Measurements from ENCODE around the gene IGSF21. TPM values are rescaled to one million over a fixed set of nuclear protein-coding genes. Genes with fewer than 3 reads are reported as not detected.

IGSF21 gene
- total RNA-seq, 3 donors from 2014 or later (not counting 1 experiment from before 2014, with no cell fraction given): not detected

DNA sequence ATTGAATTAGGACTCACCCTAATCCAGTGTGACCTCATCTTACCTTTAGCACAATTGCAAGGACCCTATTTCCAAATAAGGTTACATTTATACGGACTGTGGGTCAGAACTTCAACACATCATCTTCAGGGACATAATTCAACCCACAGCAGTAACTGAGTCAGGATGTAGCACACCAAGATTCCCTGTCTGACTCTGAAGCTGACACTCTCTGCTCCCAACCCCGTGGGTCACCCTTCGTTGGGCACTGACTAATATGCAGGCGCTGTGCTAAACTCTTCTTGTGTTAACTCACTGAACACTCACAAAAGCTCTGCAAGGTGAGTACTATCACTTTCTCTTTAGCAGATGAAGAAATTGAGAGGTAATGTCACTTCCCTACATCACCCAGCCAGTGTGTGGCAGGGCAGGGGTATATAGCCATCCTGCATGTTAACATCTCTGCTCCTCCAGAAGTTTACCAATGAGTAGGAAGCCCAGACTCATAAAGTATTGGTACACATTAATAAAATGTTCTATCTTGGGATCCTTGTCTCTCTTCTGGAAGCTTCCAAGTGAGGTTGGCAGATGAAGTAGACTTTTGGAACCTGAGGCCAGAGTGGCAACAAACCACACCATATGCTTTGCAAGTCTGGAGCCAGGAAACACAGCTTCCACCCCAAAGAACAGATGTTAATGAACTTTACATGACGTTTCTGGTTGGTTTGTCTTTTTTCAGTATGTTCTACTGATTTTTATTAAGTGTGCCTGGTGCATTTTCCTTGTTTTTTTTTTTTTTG lies 233.9 kb downstream of the IGSF21 start:
- Mint-ChIP-seq H3K4me3 (no peak overlapping the region), H3K9me3 (no peaks in the 10 kb centered on the region), H3K4me1 (no peaks in the 10 kb centered on the region), H3K27me3 (ENCODE audit: low read depth in 2 of 2) (peaks cover 2 to 13% of the 10 kb centered on the region in 2 donors), H3K36me3 (no peaks in the 10 kb centered on the region), H3K27ac (no peak overlapping the region)
- DNase-seq (no peak), ATAC-seq (no peak)
- Histone ChIP-seq H3K36me3 (ENCODE audit: control insufficient read depth, insufficient read depth, low read length) (no peaks in the 10 kb centered on the region), H3K27ac (ENCODE audit: low read length) (no peak overlapping the region), H3K4me3 (ENCODE audit: low read length) (no peak overlapping the region), H3K4me1 (ENCODE audit: control insufficient read depth, insufficient read depth, low read length) (no peaks in the 10 kb centered on the region), H3K27me3 (ENCODE audit: control insufficient read depth, insufficient read depth, low read length) (no peaks in the 10 kb centered on the region), H3K9me3 (ENCODE audit: control insufficient read depth, insufficient read depth, low read length) (no peaks in the 10 kb centered on the region)
- WGBS (ENCODE audit: insufficient coverage): 79% methylated on average over 5 of the region's 5 CpGs
- intact Hi-C loops (cut with micrococcal nuclease): no loop called here
- TF ChIP-seq, protein P1, sequence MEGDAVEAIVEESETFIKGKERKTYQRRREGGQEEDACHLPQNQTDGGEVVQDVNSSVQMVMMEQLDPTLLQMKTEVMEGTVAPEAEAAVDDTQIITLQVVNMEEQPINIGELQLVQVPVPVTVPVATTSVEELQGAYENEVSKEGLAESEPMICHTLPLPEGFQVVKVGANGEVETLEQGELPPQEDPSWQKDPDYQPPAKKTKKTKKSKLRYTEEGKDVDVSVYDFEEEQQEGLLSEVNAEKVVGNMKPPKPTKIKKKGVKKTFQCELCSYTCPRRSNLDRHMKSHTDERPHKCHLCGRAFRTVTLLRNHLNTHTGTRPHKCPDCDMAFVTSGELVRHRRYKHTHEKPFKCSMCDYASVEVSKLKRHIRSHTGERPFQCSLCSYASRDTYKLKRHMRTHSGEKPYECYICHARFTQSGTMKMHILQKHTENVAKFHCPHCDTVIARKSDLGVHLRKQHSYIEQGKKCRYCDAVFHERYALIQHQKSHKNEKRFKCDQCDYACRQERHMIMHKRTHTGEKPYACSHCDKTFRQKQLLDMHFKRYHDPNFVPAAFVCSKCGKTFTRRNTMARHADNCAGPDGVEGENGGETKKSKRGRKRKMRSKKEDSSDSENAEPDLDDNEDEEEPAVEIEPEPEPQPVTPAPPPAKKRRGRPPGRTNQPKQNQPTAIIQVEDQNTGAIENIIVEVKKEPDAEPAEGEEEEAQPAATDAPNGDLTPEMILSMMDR (IDR thresholded peaks at IDR 0.05): no peak

GRCh38 chr1:18342744-18343143 lies 235.1 kb downstream of the IGSF21 start:
- no peaks in the 10 kb centered on the region for H3K9me3 Mint-ChIP-seq
- H3K36me3 Mint-ChIP-seq: no peaks in the 10 kb centered on the region
- H3K27me3 Mint-ChIP-seq (ENCODE audit: low read depth in 2 of 2): peaks cover 2 to 13% of the 10 kb centered on the region in 2 donors
- Histone ChIP-seq H3K4me3 (ENCODE audit: low read length) (no peak overlapping the region), H3K27ac (ENCODE audit: low read length) (no peak overlapping the region), H3K27me3 (ENCODE audit: control insufficient read depth, insufficient read depth, low read length) (no peaks in the 10 kb centered on the region), H3K36me3 (ENCODE audit: control insufficient read depth, insufficient read depth, low read length) (no peaks in the 10 kb centered on the region), H3K9me3 (ENCODE audit: control insufficient read depth, insufficient read depth, low read length) (no peaks in the 10 kb centered on the region), H3K4me1 (ENCODE audit: control insufficient read depth, insufficient read depth, low read length) (no peaks in the 10 kb centered on the region)
- H3K4me1 Mint-ChIP-seq: no peaks in the 10 kb centered on the region
- H3K27ac Mint-ChIP-seq: no peak overlapping the region
- TF ChIP-seq, protein P1 (IDR thresholded peaks at IDR 0.05): no peak
- no peak overlapping the region for H3K4me3 Mint-ChIP-seq
- intact Hi-C loops (cut with micrococcal nuclease): no loop called here
- ATAC-seq: no peak
- no peak for DNase-seq
- WGBS (ENCODE audit: insufficient coverage): 90% methylated on average over 3 of the region's 4 CpGs

GRCh38 chr1:18343581-18343980 lies 236.0 kb downstream of the IGSF21 start:
- no peaks in the 10 kb centered on the region for H3K9me3 Mint-ChIP-seq
- no peak for ATAC-seq

More at GRCh38 chr1:18343581-18343980, 236.0 kb downstream of the IGSF21 start:
- H3K27me3 ChIP-seq (ENCODE audit: control insufficient read depth, insufficient read depth, low read length): no peaks in the 10 kb centered on the region
- H3K9me3 ChIP-seq (ENCODE audit: control insufficient read depth, insufficient read depth, low read length): no peaks in the 10 kb centered on the region
- 90% methylated on average over 4 of the region's 5 CpGs for WGBS (ENCODE audit: insufficient coverage)
- H3K4me3 Mint-ChIP-seq: no peak overlapping the region
- H3K36me3 ChIP-seq (ENCODE audit: control insufficient read depth, insufficient read depth, low read length): no peaks in the 10 kb centered on the region
- intact Hi-C loops (cut with micrococcal nuclease): no loop called here
- no peak overlapping the region for H3K27ac Mint-ChIP-seq
- TF ChIP-seq, protein P1 (IDR thresholded peaks at IDR 0.05): no peak
- no peaks in the 10 kb centered on the region for H3K4me1 ChIP-seq (ENCODE audit: control insufficient read depth, insufficient read depth, low read length)
- H3K4me3 ChIP-seq (ENCODE audit: low read length): no peak overlapping the region
- H3K27ac ChIP-seq (ENCODE audit: low read length): no peak overlapping the region
- no peaks in the 10 kb centered on the region for H3K36me3 Mint-ChIP-seq
- peaks cover 2 to 13% of the 10 kb centered on the region in 2 donors for H3K27me3 Mint-ChIP-seq (ENCODE audit: low read depth in 2 of 2)
- DNase-seq: no peak
- no peaks in the 10 kb centered on the region for H3K4me1 Mint-ChIP-seq
